GM19468 (cell line): ENCODE measurements around the gene OR4D9.

ENCODE experiments used
- ATAC-seq: cut with Tn5 transposase; IDR thresholded peaks from one replicate; pipeline ENCODE4 v1.9.1; 2021; ENCODE audit warnings: mild to moderate bottlenecking, moderate library complexity, moderate number of reproducible peaks; ENCODE audit not compliant: unreplicated experiment; ENCODE audit errors: extremely low read depth

The OR4D9 gene

GRCh38 chr11:59548309-59548656 lies 36.9 kb downstream of the OR4D9 start:
- no peak for ATAC-seq

- ATAC-seq: peak; percentile 93
Observed at GRCh38 chr11:59550368-59550841, 39.1 kb downstream of the OR4D9 start.

GRCh38 chr11:59550842-59551658 lies 39.7 kb downstream of the OR4D9 start:
- ATAC-seq: no peak

- no peak for ATAC-seq
Observed at GRCh38 chr11:59551659-59552521, 40.6 kb downstream of the OR4D9 start.

GRCh38 chr11:59552844-59553243 lies 41.5 kb downstream of the OR4D9 start:
- ATAC-seq: no peak

GRCh38 chr11:59553323-59553722 lies 42.0 kb downstream of the OR4D9 start:
- no peak for ATAC-seq

GRCh38 chr11:59555601-59556114 lies 44.3 kb downstream of the OR4D9 start:
- no peak for ATAC-seq

- ATAC-seq: no peak
Observed at GRCh38 chr11:59556115-59556916, 45.0 kb downstream of the OR4D9 start.

GRCh38 chr11:59556917-59557348 lies 45.6 kb downstream of the OR4D9 start:
- ATAC-seq: no peak

GRCh38 chr11:59558270-59558643 lies 46.9 kb downstream of the OR4D9 start:
- no peak for ATAC-seq

- no peak for ATAC-seq
Observed at GRCh38 chr11:59559886-59560285, 48.5 kb downstream of the OR4D9 start.

GRCh38 chr11:59560290-59560701 lies 49.0 kb downstream of the OR4D9 start:
- no peak for ATAC-seq

GRCh38 chr11:59560702-59561473 lies 49.5 kb downstream of the OR4D9 start:
- ATAC-seq: peak; percentile 33

GRCh38 chr11:59562292-59562691 lies 51.0 kb downstream of the OR4D9 start:
- ATAC-seq: no peak
